ENCODE results near the gene DLK1.

DNA sequence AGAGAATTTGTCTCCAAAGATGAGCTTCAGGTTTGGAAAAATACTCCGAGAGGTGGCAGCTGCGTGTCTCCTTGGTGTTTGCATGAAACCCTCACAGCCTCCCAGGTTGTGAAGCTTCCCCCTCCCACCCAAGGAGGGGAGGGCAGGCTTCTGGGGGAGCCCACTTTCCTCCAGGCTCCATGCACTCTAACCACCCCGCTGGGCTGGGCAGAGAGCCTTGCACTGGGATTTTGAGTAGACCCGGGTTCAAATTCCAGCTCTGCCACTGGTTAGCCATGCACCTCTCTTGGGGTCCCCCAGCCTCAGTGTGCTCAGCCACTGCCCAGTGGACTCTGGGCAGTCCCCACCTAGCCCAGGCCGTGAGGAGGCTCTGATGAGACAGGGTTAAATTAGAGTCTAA lies 4.3 kb upstream of the DLK1 start:
- TF ChIP-seq POLR2AphosphoS5 (IDR thresholded peaks at IDR 0.05; ENCODE audit: low read depth, low read length): no peak
- TF ChIP-seq, protein P1, sequence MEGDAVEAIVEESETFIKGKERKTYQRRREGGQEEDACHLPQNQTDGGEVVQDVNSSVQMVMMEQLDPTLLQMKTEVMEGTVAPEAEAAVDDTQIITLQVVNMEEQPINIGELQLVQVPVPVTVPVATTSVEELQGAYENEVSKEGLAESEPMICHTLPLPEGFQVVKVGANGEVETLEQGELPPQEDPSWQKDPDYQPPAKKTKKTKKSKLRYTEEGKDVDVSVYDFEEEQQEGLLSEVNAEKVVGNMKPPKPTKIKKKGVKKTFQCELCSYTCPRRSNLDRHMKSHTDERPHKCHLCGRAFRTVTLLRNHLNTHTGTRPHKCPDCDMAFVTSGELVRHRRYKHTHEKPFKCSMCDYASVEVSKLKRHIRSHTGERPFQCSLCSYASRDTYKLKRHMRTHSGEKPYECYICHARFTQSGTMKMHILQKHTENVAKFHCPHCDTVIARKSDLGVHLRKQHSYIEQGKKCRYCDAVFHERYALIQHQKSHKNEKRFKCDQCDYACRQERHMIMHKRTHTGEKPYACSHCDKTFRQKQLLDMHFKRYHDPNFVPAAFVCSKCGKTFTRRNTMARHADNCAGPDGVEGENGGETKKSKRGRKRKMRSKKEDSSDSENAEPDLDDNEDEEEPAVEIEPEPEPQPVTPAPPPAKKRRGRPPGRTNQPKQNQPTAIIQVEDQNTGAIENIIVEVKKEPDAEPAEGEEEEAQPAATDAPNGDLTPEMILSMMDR (IDR thresholded peaks at IDR 0.05): no peak
- TF ChIP-seq SIN3A (IDR thresholded peaks at IDR 0.05; ENCODE audit: borderline replicate concordance, insufficient read depth, low read depth, low read length): no peak

Measured in Panc1 (cell line).